ENCODE data around the gene TTR. TPM values are rescaled to one million over a fixed set of nuclear protein-coding genes. Genes with fewer than 3 reads are reported as not detected.

The TTR gene
- total and polyA plus RNA-seq, 2 experiments from 2014 or later, result not detected

GRCh38 chr18:31630549-31630948 is 38.9 kb downstream of the TTR start (continued):
- TF ChIP-seq EZH2phosphoT487 (IDR thresholded peaks at IDR 0.05; ENCODE audit: unreplicated experiment) (no peak), ETS1 (IDR thresholded peaks at IDR 0.05) (no peak), REST (IDR thresholded peaks at IDR 0.05; ENCODE audit: unreplicated experiment) (no peak), ZNF331 (CRISPR knock-in tag; IDR thresholded peaks at IDR 0.05; ENCODE audit: low read depth) (no peak), POLR2AphosphoS5 (IDR thresholded peaks at IDR 0.05; ENCODE audit: low read depth) (no peak)

- Histone ChIP-seq H3K79me2 (replicated peaks; ENCODE audit: insufficient read depth) (no peaks in the 10 kb centered on the region), H3K9me2 (ENCODE audit: insufficient read depth) (no peaks in the 10 kb centered on the region), H3K4me3 (no peak overlapping the region), H3K4me2 (no peak overlapping the region), H3F3A (replicated peaks; ENCODE audit: low read depth) (no peaks in the 10 kb centered on the region), H4K20me1 (replicated peaks; ENCODE audit: insufficient read depth) (no peaks in the 10 kb centered on the region), H3K27me3 (ENCODE audit: insufficient read depth) (no peaks in the 10 kb centered on the region), H3K27ac (ENCODE audit: low read depth) (no peak overlapping the region), H3K36me3 (ENCODE audit: insufficient read depth) (peaks cover 6% of the 10 kb centered on the region), H3K4me1 (ENCODE audit: insufficient read depth) (no peaks in the 10 kb centered on the region), H2AFZ (no peak overlapping the region)
- ATAC-seq (no peak), DNase-seq (ENCODE audit: low spot score) (no peak)
- Mint-ChIP-seq H3K4me1 (peaks cover 5% of the 10 kb centered on the region; the same call in 1 of the 3 replicates), H3K27me3 (ENCODE audit: insufficient read depth, low read depth, poor library complexity) (peaks cover 3% of the 10 kb centered on the region), H3K4me3 (no peak overlapping the region), H3K36me3 (ENCODE audit: low read depth) (peaks cover 46% of the 10 kb centered on the region), H3K27ac (no peak overlapping the region), H3K9me3 (peaks cover 12% of the 10 kb centered on the region)
- TF ChIP-seq EZH2phosphoT487 (IDR thresholded peaks at IDR 0.05; ENCODE audit: unreplicated experiment), result no peak
- TF ChIP-seq EZH2 (IDR thresholded peaks at IDR 0.05; ENCODE audit: low read depth, unreplicated experiment), result no peak
- TF ChIP-seq NANOG (IDR thresholded peaks at IDR 0.05; ENCODE audit: borderline replicate concordance), result no peak
- no peak for TF ChIP-seq STAT1 (IDR thresholded peaks at IDR 0.05; ENCODE audit: unreplicated experiment)
- no peak for TF ChIP-seq ETS1 (IDR thresholded peaks at IDR 0.05)
- no peak for TF ChIP-seq POLR2AphosphoS5 (IDR thresholded peaks at IDR 0.05; ENCODE audit: low read depth)
- no peak for TF ChIP-seq ZNF462 (CRISPR knock-in tag; IDR thresholded peaks at IDR 0.05)
- no peak for TF ChIP-seq CTCF (conservative IDR thresholded peaks at IDR 0.05; ENCODE audit: low read depth in 2 of 2)
- no peak for TF ChIP-seq ZNF114 (CRISPR knock-in tag; IDR thresholded peaks at IDR 0.05)
- TF ChIP-seq JUNB (IDR thresholded peaks at IDR 0.05; ENCODE audit: unreplicated experiment), result no peak
These were observed 39.8 kb downstream of the TTR start for GRCh38 chr18:31631526-31631925.
